Calu3 (cell line): ENCODE data around the gene TMCO1. TPM values are rescaled to one million over a fixed set of nuclear protein-coding genes. Genes with fewer than 3 reads are reported as not detected.

ENCODE experiments used
- BruUV-seq: library from RNA; stranded (reverse); fragments of 400-500 nt; replicated peaks from 2 replicates; lab custom pipeline; 2021; lab: Mats Ljungman, UMichigan
- CTCF ChIA-PET: fragments of 300-600 bp; sonication (Branson Sonifier 250); formaldehyde crosslinking; loops from one replicate; lab custom pipeline; 2022; ENCODE audit warnings: antibody characterized with exemption; lab: Charles Lee
- DNase-seq: peaks from one replicate; pipeline ENCODE4 v3.0.0; 2022
- H3K27ac Mint-ChIP-seq: one replicate; pipeline ENCODE4 v1.8.0; 2022; ENCODE audit warnings: mixed read lengths; ENCODE audit not compliant: unreplicated experiment
- H3K27me3 Mint-ChIP-seq: one replicate; pipeline ENCODE4 v1.8.0; 2022; ENCODE audit warnings: mixed read lengths; ENCODE audit not compliant: unreplicated experiment
- H3K36me3 Mint-ChIP-seq: one replicate; pipeline ENCODE4 v1.8.0; 2022; ENCODE audit warnings: mild to moderate bottlenecking, moderate library complexity, mixed read lengths; ENCODE audit not compliant: insufficient read depth, unreplicated experiment
- H3K4me1 Mint-ChIP-seq: one replicate; pipeline ENCODE4 v1.8.0; 2022; ENCODE audit warnings: mild to moderate bottlenecking, low read depth, mixed read lengths; ENCODE audit not compliant: unreplicated experiment
- H3K4me3 Mint-ChIP-seq: one replicate; pipeline ENCODE4 v1.8.0; 2022; ENCODE audit warnings: mild to moderate bottlenecking, low read depth, moderate library complexity, mixed read lengths; ENCODE audit not compliant: unreplicated experiment
- H3K9me3 Mint-ChIP-seq: one replicate; pipeline ENCODE4 v1.8.0; 2022; ENCODE audit warnings: low read depth, mixed read lengths; ENCODE audit not compliant: unreplicated experiment
- CTCF ChIP-seq: fragments of 200-600 bp; IDR thresholded peaks from one replicate; pipeline ENCODE4 v1.8.0; 2022; ENCODE audit warnings: antibody characterized with exemption; ENCODE audit not compliant: unreplicated experiment
- intact Hi-C: fragments of 100-400 bp; cut with micrococcal nuclease; formaldehyde crosslinking; loops from one replicate; pipeline ENCODE4 v1.10.0; 2022; ENCODE audit not compliant: unreplicated experiment
- total RNA-seq: library from RNA; stranded (reverse); gene quantifications from 2 replicates; pipeline ENCODE4 v1.2.3, GENCODE V29; 2022

Gene TMCO1
- total RNA-seq, 1 experiment from 2014 or later: 157 TPM

GRCh38 chr1:165764277-165764676, 4.4 kb downstream of the TMCO1 start:
- no peaks in the 10 kb centered on the region for H3K27me3 Mint-ChIP-seq

DNA sequence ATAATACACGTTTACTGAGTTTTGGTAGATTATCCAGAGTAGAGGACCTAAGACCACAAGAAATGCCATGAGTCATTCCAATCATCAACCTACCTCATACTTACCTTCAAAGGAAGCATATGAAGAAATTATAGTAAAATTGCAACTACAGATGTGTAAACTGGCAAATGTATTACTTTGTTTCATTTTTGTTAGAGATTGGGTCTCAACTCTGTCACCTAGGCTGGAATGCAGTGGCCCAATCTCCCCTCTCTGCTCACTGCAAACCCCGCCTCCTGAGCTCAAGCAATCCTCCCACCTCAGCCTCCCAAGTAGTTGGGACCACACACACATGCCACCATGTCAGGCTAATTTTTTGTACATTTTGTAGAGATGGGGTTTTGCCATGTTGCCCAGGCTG, 5.2 kb downstream of the TMCO1 start:
- CTCF ChIA-PET: no interaction called here
- no peaks in the 10 kb centered on the region for H3K27me3 Mint-ChIP-seq
- intact Hi-C loops: no loop called here
- peaks cover 33% of the 10 kb centered on the region for H3K36me3 Mint-ChIP-seq
- no peak for TF ChIP-seq CTCF
- H3K4me1 Mint-ChIP-seq: peaks cover 31% of the 10 kb centered on the region
- H3K27ac Mint-ChIP-seq: no peak overlapping the region
- no peak for DNase-seq
- no TSS peak for BruUV-seq
- H3K4me3 Mint-ChIP-seq: no peak overlapping the region
- no peaks in the 10 kb centered on the region for H3K9me3 Mint-ChIP-seq

More at GRCh38 chr1:165764277-165764676, 4.4 kb downstream of the TMCO1 start:
- H3K4me1 Mint-ChIP-seq: peaks cover 31% of the 10 kb centered on the region
- no TSS peak for BruUV-seq
- no peaks in the 10 kb centered on the region for H3K9me3 Mint-ChIP-seq
- intact Hi-C loops: no loop called here
- TF ChIP-seq CTCF: no peak
- CTCF ChIA-PET: no interaction called here
- H3K27ac Mint-ChIP-seq: no peak overlapping the region
- H3K4me3 Mint-ChIP-seq: no peak overlapping the region
- H3K36me3 Mint-ChIP-seq: peaks cover 41% of the 10 kb centered on the region
- DNase-seq: no peak

GRCh38 chr1:165762725-165763124, 5.9 kb downstream of the TMCO1 start:
- H3K4me1 Mint-ChIP-seq: peaks cover 26% of the 10 kb centered on the region
- no TSS peak for BruUV-seq
- H3K9me3 Mint-ChIP-seq: no peaks in the 10 kb centered on the region
- intact Hi-C loops: no loop called here
- peaks cover 31% of the 10 kb centered on the region for H3K36me3 Mint-ChIP-seq
- no peak for TF ChIP-seq CTCF
- no peak for DNase-seq
- H3K27me3 Mint-ChIP-seq: no peaks in the 10 kb centered on the region
- H3K4me3 Mint-ChIP-seq: no peak overlapping the region
- no peak overlapping the region for H3K27ac Mint-ChIP-seq
- CTCF ChIA-PET: no interaction called here

- no peak for TF ChIP-seq CTCF
- no peak overlapping the region for H3K4me3 Mint-ChIP-seq
- BruUV-seq: no TSS peak
- H3K9me3 Mint-ChIP-seq: no peaks in the 10 kb centered on the region
- no peaks in the 10 kb centered on the region for H3K27me3 Mint-ChIP-seq
- no peak overlapping the region for H3K27ac Mint-ChIP-seq
- DNase-seq: no peak
- intact Hi-C loops: no loop called here
- CTCF ChIA-PET: no interaction called here
- peaks cover 28% of the 10 kb centered on the region for H3K36me3 Mint-ChIP-seq
- peaks cover 2% of the 10 kb centered on the region for H3K4me1 Mint-ChIP-seq
Observed at GRCh38 chr1:165759095-165759494, 9.6 kb downstream of the TMCO1 start.
